K562 (cell line): ENCODE measurements around the gene TENM4. TPM values are rescaled to one million over a fixed set of nuclear protein-coding genes. Genes with fewer than 3 reads are reported as not detected.

Experiments
- ATAC-seq: fragments of 200-7000 bp; cut with Tn5 transposase; 3 replicates; pipeline ENCODE4 v1.9.1; 2020; ENCODE audit warnings: moderate library complexity
- BruUV-seq: library from RNA; stranded (reverse); fragments of 400-500 nt; replicated peaks from 2 replicates; lab custom pipeline; 2021; lab: Mats Ljungman, UMichigan
- CTCF ChIA-PET: fragments of 300-600 bp; formaldehyde crosslinking; extraction: SDS; loops from one replicate; lab custom pipeline; 2021; ENCODE audit warnings: low intra/inter-chr PET ratio; lab: Yijun Ruan, JAX
- POLR2A ChIA-PET: fragments of 300-600, 350-650 bp; sonication (Branson Sonifier 250); formaldehyde crosslinking; extraction: SDS; loops from one replicate; lab custom pipeline; 2021; ENCODE audit warnings: antibody characterized with exemption, inconsistent platforms; lab: Yijun Ruan, JAX
- DNase-seq, 4 experiments: peaks; one replicate each; pipeline versions ENCODE4 v3.0.0 to v3.0.0-alpha.2; 2011 to 2018; ENCODE audit warnings: low spot score in 3 of 4, mixed read lengths in 3 of 4; ENCODE audit errors: extremely low read depth in 1 of 4
- FAIRE-seq: peaks from 2 replicates; lab custom pipeline; 2011; peaks lifted over from hg19 to GRCh38; lab: Jason Lieb, UNC
- H2AFZ ChIP-seq: 2 replicates; pipeline ENCODE4 v1.6.0; 2011; ENCODE audit warnings: low read depth, low read length, control low read depth, inconsistent platforms
- H3K27ac ChIP-seq: fragments of 200-600 bp; 3 replicates; pipeline ENCODE4 v1.8.0; 2011; ENCODE audit warnings: low read depth, mild to moderate bottlenecking, control low read depth, inconsistent platforms, low read length, moderate library complexity, mixed read lengths; ENCODE audit errors: extremely low read depth
- H3K27me3 ChIP-seq, 2 experiments: fragments of 300-600 bp in 1 of 2; 2 replicates in 1 of 2; 3 replicates in 1 of 2; pipeline versions ENCODE4 v1.6.0 to v1.8.0; 2011; ENCODE audit warnings: inconsistent platforms in 2 of 2, low read length in 2 of 2, mild to moderate bottlenecking in 1 of 2, mixed read lengths in 1 of 2, moderate library complexity in 1 of 2; ENCODE audit not compliant: control insufficient read depth in 2 of 2, insufficient read depth in 2 of 2
- H3K36me3 ChIP-seq: fragments of 300-600 bp; 3 replicates; pipeline ENCODE4 v1.8.0; 2011; ENCODE audit warnings: mild to moderate bottlenecking, low read length, inconsistent platforms; ENCODE audit not compliant: control insufficient read depth, insufficient read depth
- H3K4me1 ChIP-seq, 2 experiments: fragments of 200-600 bp in 1 of 2; replicated peaks in 1 of 2; 2 replicates in 1 of 2; 3 replicates in 1 of 2; pipeline versions ENCODE4 v1.5.1 to v1.8.0; 2011; ENCODE audit warnings: inconsistent platforms in 2 of 2, low read length in 2 of 2, mild to moderate bottlenecking in 1 of 2, mixed read lengths in 1 of 2, moderate library complexity in 1 of 2; ENCODE audit not compliant: control insufficient read depth in 2 of 2, insufficient read depth in 2 of 2
- H3K4me2 ChIP-seq: 2 replicates; pipeline ENCODE4 v1.6.1; 2011; ENCODE audit warnings: low read length, control low read depth, inconsistent platforms, mixed read lengths; ENCODE audit not compliant: insufficient read depth
- H3K4me3 ChIP-seq: fragments of 200-600 bp; sonication (generic), shearing (Covaris generic); 2 replicates; pipeline ENCODE4 v1.5.1; 2016; ENCODE audit warnings: control low read depth, inconsistent platforms
- H3K79me2 ChIP-seq: fragments of 200-600 bp; 3 replicates; pipeline ENCODE4 v1.8.0; 2011; ENCODE audit warnings: low read length, inconsistent platforms; ENCODE audit not compliant: control insufficient read depth, insufficient read depth
- H3K9ac ChIP-seq, 2 experiments: 2 replicates each; pipeline versions ENCODE4 v1.6.0 to v1.6.1; 2011; ENCODE audit warnings: low read depth in 2 of 2, low read length in 2 of 2, control low read depth in 1 of 2, inconsistent platforms in 1 of 2, mild to moderate bottlenecking in 1 of 2, mixed read lengths in 1 of 2; ENCODE audit not compliant: insufficient read depth in 1 of 2
- H3K9me1 ChIP-seq: one replicate; pipeline ENCODE4 v1.6.0; 2011; ENCODE audit warnings: inconsistent platforms, mild to moderate bottlenecking, low read length, moderate library complexity; ENCODE audit not compliant: control insufficient read depth, insufficient read depth
- H3K9me3 ChIP-seq: replicated peaks from 2 replicates; pipeline ENCODE4 v1.5.1; 2011; ENCODE audit warnings: low read depth, low read length, inconsistent platforms; ENCODE audit not compliant: control insufficient read depth, insufficient read depth
- H4K20me1 ChIP-seq: replicated peaks from 2 replicates; pipeline ENCODE4 v1.6.1; 2011; ENCODE audit warnings: low read length, inconsistent platforms, mixed read lengths; ENCODE audit not compliant: control insufficient read depth, insufficient read depth
- CBX5 ChIP-seq: IDR thresholded peaks from 2 replicates; pipeline ENCODE4 v1.6.1; 2014; ENCODE audit warnings: low read depth, borderline replicate concordance
- CSDE1 ChIP-seq, 2 experiments: fragments of 450-650 bp; IDR thresholded peaks; 2 replicates each; pipeline ENCODE4 v1.6.1; 2016; ENCODE audit warnings: mild to moderate bottlenecking in 1 of 2
- FIP1L1 ChIP-seq: fragments of 200-400 bp; formaldehyde crosslinking; IDR thresholded peaks from 2 replicates; pipeline ENCODE4 v1.6.1; 2018; ENCODE audit warnings: mild to moderate bottlenecking, low read depth, low read length; ENCODE audit not compliant: poor library complexity, severe bottlenecking
- FOS ChIP-seq: IDR thresholded peaks from 3 replicates; pipeline ENCODE4 v1.6.1; 2011; ENCODE audit not compliant: insufficient read length; ENCODE audit errors: extremely low read depth
- KLF10 ChIP-seq: fragments of 250-450 bp; sonication (Bioruptor Pico); IDR thresholded peaks from 2 replicates; pipeline ENCODE4 v1.6.1; 2021; ENCODE audit warnings: matching md5 sums
- NFIC ChIP-seq: fragments of 450-650 bp; IDR thresholded peaks from 2 replicates; pipeline ENCODE4 v1.6.1; 2017; ENCODE audit warnings: mild to moderate bottlenecking, inconsistent platforms
- OTX1 ChIP-seq: fragments of 450-650 bp; formaldehyde crosslinking; IDR thresholded peaks from 2 replicates; pipeline ENCODE4 v1.4.0; 2022; ENCODE audit warnings: mild to moderate bottlenecking
- SP1 ChIP-seq: sonication (generic); formaldehyde crosslinking; IDR thresholded peaks from 2 replicates; pipeline ENCODE4 v1.8.1; 2022; ENCODE audit warnings: mild to moderate bottlenecking, missing genetic modification reagents
- TBP ChIP-seq: optimal IDR thresholded peaks from 2 replicates; pipeline ENCODE3; 2011; ENCODE audit warnings: low read depth, low read length, improper control_type of control experiment
- ZNF41 ChIP-seq: fragments of 250-450 bp; sonication (Bioruptor Pico); conservative IDR thresholded peaks from 2 replicates; pipeline ENCODE4 v1.4.0; 2020; ENCODE audit warnings: mild to moderate bottlenecking
- WGBS: fragments of 100-300 bp; shearing (Covaris generic); methylation state at CpG from one replicate; pipeline ENCODE4 v1.1.6; 2016; ENCODE audit warnings: low coverage, mixed read lengths; ENCODE audit not compliant: insufficient coverage; ENCODE audit errors: missing lambda C conversion rate; 5-methylcytosine and 5-hydroxymethylcytosine counted together
- in situ Hi-C: fragments of 300-500 bp; cut with MboI; formaldehyde crosslinking; loops from 4 replicates; pipeline ENCODE4 v1.15.0; 2018; ENCODE audit warnings: inconsistent platforms, mixed read lengths
- intact Hi-C: fragments of 100-400 bp; cut with micrococcal nuclease; formaldehyde crosslinking; loops from 2 replicates; pipeline ENCODE4 v1.14.2; 2022
- polyA plus RNA-seq, 8 experiments: library from polyadenylated mRNA; depleted of rRNA in 4 of 8; stranded (reverse) in 5 of 8; unstranded in 3 of 8; fragments of >200 nt; fragmentation: Nextera tagmentation in 2 of 8; fragmentation: Illumina TruSeq in 1 of 8; extraction: Ambion mirVana in 2 of 8; extraction: Trizol in 1 of 8; gene quantifications; 2 replicates each; pipeline versions ENCODE4 v1.2.1 to v1.2.3, GENCODE V29; 2011 to 2014; ENCODE audit warnings: inconsistent platforms in 1 of 8, missing spikeins in 1 of 8
- total RNA-seq, 7 experiments: library from RNA; depleted of rRNA in 6 of 7; stranded (reverse); fragments of >200 nt in 6 of 7; fragmentation: Illumina TruSeq in 2 of 7; extraction: Trizol in 2 of 7; gene quantifications; 2 replicates each; pipeline versions ENCODE4 v1.2.1 to v1.2.3, GENCODE V29; 2011 to 2021; ENCODE audit warnings: low replicate concordance in 1 of 7
- TF ChIP-seq, protein P1 (sequence below): fragments of 450-650 bp; IDR thresholded peaks from 2 replicates; pipeline ENCODE4 v1.6.1; 2014; ENCODE audit warnings: low read depth, mild to moderate bottlenecking, moderate library complexity, borderline replicate concordance
- TF ChIP-seq, protein P2 (sequence below): fragments of 250-450 bp; sonication (Bioruptor Pico); IDR thresholded peaks from 2 replicates; pipeline ENCODE4 v1.8.0; 2021; ENCODE audit warnings: moderate library complexity, mild to moderate bottlenecking, inconsistent platforms

TENM4 gene
- total and polyA plus RNA-seq, 9 of the 15 experiments (the other 6 are each of a cell fraction or from before 2014, with no cell fraction given), result 0.16 TPM; not detected in 8

DNA sequence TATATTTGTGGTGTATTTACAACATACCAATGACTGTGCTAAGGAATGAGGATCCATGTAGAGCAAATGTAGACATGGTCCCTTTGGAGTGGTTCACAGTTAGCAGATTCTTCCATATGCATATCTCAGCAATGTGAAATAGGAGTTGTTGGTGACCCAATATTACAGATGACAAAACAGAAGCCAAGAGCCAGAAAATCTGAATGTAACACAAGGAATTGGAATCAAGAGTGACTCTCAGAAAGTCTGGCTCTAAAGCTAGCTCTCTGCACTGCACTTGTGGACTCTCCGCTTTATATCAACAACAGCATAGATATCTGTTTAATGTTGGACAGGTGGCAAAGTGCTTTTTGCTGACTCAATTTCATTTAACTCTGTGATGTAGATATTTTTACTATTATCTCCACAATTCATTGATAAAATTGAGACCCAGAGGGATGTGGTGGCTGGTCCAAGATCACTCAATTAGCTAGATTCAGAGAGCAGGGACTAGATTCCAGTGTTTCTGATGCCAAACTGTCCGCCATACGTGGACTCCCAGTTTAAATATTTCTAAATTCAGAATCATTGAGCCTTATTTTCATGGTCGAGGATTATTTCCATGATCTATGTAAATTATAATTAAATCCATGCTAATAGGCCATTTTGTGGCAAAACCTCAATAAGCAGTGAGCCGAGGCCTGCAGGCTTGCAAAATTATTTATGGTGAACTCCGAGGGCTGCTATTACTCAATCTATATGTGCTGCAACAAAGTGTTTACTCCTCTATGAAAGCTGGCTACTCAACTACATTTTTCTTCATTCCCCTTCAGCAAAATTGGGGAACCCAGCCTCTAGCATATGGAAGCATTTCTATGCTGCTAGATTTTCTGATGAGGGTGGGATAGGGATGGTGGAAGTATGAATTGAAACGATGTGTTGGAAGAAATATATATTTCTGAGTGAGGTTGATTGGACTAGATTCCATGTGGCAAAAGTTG is 21.1 kb upstream of the TENM4 start:
- H3K4me2 ChIP-seq, result no peak overlapping the region
- no peaks in the 10 kb centered on the region for H3K79me2 ChIP-seq
- no peaks in the 10 kb centered on the region for H4K20me1 ChIP-seq
- POLR2A ChIA-PET, result no interaction called here
- in situ Hi-C loops (no loop called here), intact Hi-C loops (no loop called here)
- H3K4me3 ChIP-seq, result no peak overlapping the region
- no peak for FAIRE-seq
- H3K36me3 ChIP-seq, result no peaks in the 10 kb centered on the region
- DNase-seq, result no peak
- H3K9me1 ChIP-seq, result no peaks in the 10 kb centered on the region
- no peaks in the 10 kb centered on the region for H3K4me1 ChIP-seq
- no peak for TF ChIP-seq CSDE1 (IDR thresholded peaks at IDR 0.05)
- TF ChIP-seq CBX5, result no peak
- no peak for TF ChIP-seq FIP1L1
- no peak for TF ChIP-seq KLF10 (CRISPR knock-in tag)
- no peak overlapping the region for H3K9ac ChIP-seq
- no peaks in the 10 kb centered on the region for H3K27me3 ChIP-seq
- CTCF ChIA-PET, result no interaction called here
- 9% methylated on average over 7 of the region's 7 CpGs for WGBS
- ATAC-seq, result no peak
- no TSS peak for BruUV-seq
- no peak overlapping the region for H3K27ac ChIP-seq
- H3K9me3 ChIP-seq, result no peaks in the 10 kb centered on the region
- H2AFZ ChIP-seq, result no peak overlapping the region

DNA sequence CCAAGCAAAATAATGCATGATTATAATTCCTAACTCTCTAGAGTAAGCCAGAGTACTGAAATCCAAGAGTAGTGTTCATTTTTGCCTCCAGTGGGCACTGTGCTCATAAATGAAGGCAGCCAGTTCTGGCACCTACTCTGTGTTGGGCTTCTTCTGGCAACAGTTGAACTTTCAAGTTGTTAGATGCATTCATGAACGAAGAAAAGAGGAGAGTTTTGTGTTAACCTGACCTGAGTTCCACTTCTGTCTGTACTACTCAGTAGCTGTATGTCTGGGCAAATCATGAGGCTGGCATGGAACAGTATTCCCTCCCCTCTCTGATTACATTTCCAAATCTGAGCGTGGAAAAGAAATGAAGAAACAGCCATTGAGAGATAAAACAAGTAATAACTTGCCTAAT is 20.3 kb upstream of the TENM4 start:
- no peak for FAIRE-seq
- in situ Hi-C loops (no loop called here), intact Hi-C loops (no loop called here)
- Histone ChIP-seq H3K27me3 (no peaks in the 10 kb centered on the region), H2AFZ (no peak overlapping the region), H4K20me1 (no peaks in the 10 kb centered on the region), H3K79me2 (no peaks in the 10 kb centered on the region), H3K4me3 (no peak overlapping the region), H3K9me1 (no peaks in the 10 kb centered on the region), H3K9ac (no peak overlapping the region), H3K4me2 (no peak overlapping the region), H3K9me3 (no peaks in the 10 kb centered on the region), H3K27ac (no peak overlapping the region), H3K36me3 (no peaks in the 10 kb centered on the region), H3K4me1 (no peaks in the 10 kb centered on the region)
- 0% methylated on average over 2 of the region's 2 CpGs for WGBS
- DNase-seq, result peak in 1 of 4 experiments; percentile 13
- POLR2A ChIA-PET, result no interaction called here
- ATAC-seq, result peak; percentile 78
- BruUV-seq, result no TSS peak
- CTCF ChIA-PET, result no interaction called here
- no peak for TF ChIP-seq TBP
- no peak for TF ChIP-seq FOS
- TF ChIP-seq, protein P1, sequence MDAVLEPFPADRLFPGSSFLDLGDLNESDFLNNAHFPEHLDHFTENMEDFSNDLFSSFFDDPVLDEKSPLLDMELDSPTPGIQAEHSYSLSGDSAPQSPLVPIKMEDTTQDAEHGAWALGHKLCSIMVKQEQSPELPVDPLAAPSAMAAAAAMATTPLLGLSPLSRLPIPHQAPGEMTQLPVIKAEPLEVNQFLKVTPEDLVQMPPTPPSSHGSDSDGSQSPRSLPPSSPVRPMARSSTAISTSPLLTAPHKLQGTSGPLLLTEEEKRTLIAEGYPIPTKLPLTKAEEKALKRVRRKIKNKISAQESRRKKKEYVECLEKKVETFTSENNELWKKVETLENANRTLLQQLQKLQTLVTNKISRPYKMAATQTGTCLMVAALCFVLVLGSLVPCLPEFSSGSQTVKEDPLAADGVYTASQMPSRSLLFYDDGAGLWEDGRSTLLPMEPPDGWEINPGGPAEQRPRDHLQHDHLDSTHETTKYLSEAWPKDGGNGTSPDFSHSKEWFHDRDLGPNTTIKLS, result no peak
- TF ChIP-seq, protein P2, sequence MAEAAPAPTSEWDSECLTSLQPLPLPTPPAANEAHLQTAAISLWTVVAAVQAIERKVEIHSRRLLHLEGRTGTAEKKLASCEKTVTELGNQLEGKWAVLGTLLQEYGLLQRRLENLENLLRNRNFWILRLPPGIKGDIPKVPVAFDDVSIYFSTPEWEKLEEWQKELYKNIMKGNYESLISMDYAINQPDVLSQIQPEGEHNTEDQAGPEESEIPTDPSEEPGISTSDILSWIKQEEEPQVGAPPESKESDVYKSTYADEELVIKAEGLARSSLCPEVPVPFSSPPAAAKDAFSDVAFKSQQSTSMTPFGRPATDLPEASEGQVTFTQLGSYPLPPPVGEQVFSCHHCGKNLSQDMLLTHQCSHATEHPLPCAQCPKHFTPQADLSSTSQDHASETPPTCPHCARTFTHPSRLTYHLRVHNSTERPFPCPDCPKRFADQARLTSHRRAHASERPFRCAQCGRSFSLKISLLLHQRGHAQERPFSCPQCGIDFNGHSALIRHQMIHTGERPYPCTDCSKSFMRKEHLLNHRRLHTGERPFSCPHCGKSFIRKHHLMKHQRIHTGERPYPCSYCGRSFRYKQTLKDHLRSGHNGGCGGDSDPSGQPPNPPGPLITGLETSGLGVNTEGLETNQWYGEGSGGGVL (CRISPR knock-in tag), result no peak
- no peak for TF ChIP-seq ZNF41 (CRISPR knock-in tag)
- TF ChIP-seq NFIC, result no peak
- no peak for TF ChIP-seq OTX1 (CRISPR knock-in tag)
- no peak for TF ChIP-seq SP1 (CRISPR knock-in tag)
